ENCODE data around the gene RAVER1. TPM values are rescaled to one million over a fixed set of nuclear protein-coding genes. Genes with fewer than 3 reads are reported as not detected.
"Not testable (repeated sequence)": the region's sequence is repeated elsewhere in the genome, so short reads cannot be mapped to it uniquely, and the experiment has no call there.

The RAVER1 gene
- total RNA-seq, 1 experiment from 2014 or later, result 55.1 TPM

- peaks cover 1% of the 10 kb centered on the region; the same call in 1 of the 2 replicates for H3K36me3 ChIP-seq (ENCODE audit: control insufficient read depth, insufficient read depth, low read length)
- H3K9me3 Mint-ChIP-seq (ENCODE audit: unreplicated experiment), result no peaks in the 10 kb centered on the region
- intact Hi-C loops (cut with micrococcal nuclease; ENCODE audit: unreplicated experiment), result no loop called here
- peaks cover 8% of the 10 kb centered on the region for H3K4me1 Mint-ChIP-seq (ENCODE audit: low read depth, unreplicated experiment)
- CTCF ChIA-PET, result no interaction called here
- H3K36me3 Mint-ChIP-seq (ENCODE audit: insufficient read depth, unreplicated experiment), result peaks cover 29% of the 10 kb centered on the region
- no peaks in the 10 kb centered on the region for H3K27me3 ChIP-seq (replicated peaks; ENCODE audit: control insufficient read depth, insufficient read depth, low read length)
- TF ChIP-seq CTCF (IDR thresholded peaks at IDR 0.05; ENCODE audit: insufficient read depth in 1 of 2, low read depth in 1 of 2, low read length in 1 of 2, severe bottlenecking in 1 of 2, unreplicated experiment in 1 of 2), result no peak
- H3K4me3 ChIP-seq (ENCODE audit: low read depth, low read length), result no peak overlapping the region
- H3K27ac Mint-ChIP-seq (ENCODE audit: unreplicated experiment), result no peak overlapping the region
- no peaks in the 10 kb centered on the region for H3K9me3 ChIP-seq
- POLR2A ChIA-PET, result no interaction called here
- no peak for DNase-seq
- peaks cover 8% of the 10 kb centered on the region for H3K4me1 ChIP-seq
- no peak overlapping the region for H3K4me3 Mint-ChIP-seq (ENCODE audit: unreplicated experiment)
- no peaks in the 10 kb centered on the region for H3K27me3 Mint-ChIP-seq (ENCODE audit: insufficient read depth, unreplicated experiment)
- no TSS peak for BruUV-seq (replicated peaks)
Observed at GRCh38 chr19:10374931-10375330, 41.6 kb upstream of the RAVER1 start.

DNA sequence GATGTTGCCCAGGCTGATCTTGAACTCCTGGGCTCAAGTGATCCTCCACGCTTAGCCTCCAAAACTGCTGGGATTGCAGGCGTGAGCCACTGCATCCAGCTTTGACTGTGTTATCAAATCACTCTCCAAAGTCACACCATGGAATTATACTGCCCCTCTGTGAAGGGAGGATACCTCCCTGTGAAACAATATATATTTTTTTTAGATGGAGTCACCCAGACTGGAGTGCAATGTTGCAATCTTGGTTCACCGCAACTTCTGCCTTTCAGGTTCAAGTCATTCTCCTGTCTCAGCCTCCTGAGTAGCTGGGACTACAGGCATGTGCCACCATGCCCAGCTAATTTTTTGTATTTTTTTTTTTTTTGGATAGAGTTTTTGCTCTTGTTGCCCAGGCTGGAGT is 39.4 kb upstream of the RAVER1 start:
- Mint-ChIP-seq H3K4me1 (ENCODE audit: low read depth, unreplicated experiment) (no peaks in the 10 kb centered on the region), H3K36me3 (ENCODE audit: insufficient read depth, unreplicated experiment) (peaks cover 37% of the 10 kb centered on the region), H3K9me3 (ENCODE audit: unreplicated experiment) (no peaks in the 10 kb centered on the region), H3K27ac (ENCODE audit: unreplicated experiment) (no peak overlapping the region), H3K4me3 (ENCODE audit: unreplicated experiment) (no peak overlapping the region), H3K27me3 (ENCODE audit: insufficient read depth, unreplicated experiment) (no peaks in the 10 kb centered on the region)
- intact Hi-C loops (cut with micrococcal nuclease; ENCODE audit: unreplicated experiment), result no loop called here
- Histone ChIP-seq H3K9me3 (no peaks in the 10 kb centered on the region), H3K27me3 (replicated peaks; ENCODE audit: control insufficient read depth, insufficient read depth, low read length) (no peaks in the 10 kb centered on the region), H3K4me3 (ENCODE audit: low read depth, low read length) (no peak overlapping the region), H3K4me1 (no peaks in the 10 kb centered on the region), H3K36me3 (ENCODE audit: control insufficient read depth, insufficient read depth, low read length) (peaks cover 4% of the 10 kb centered on the region; the same call in 1 of the 2 replicates)
- BruUV-seq (replicated peaks), result no TSS peak
- ChIA-PET CTCF (interaction anchor here (0.9 kb wide), 1 partner anchor 16 kb away, joined by 3 read pairs; no protein-coding TSS in a partner anchor), POLR2A (no interaction called here)
- no peak for TF ChIP-seq CTCF (IDR thresholded peaks at IDR 0.05; ENCODE audit: insufficient read depth in 1 of 2, low read depth in 1 of 2, low read length in 1 of 2, severe bottlenecking in 1 of 2, unreplicated experiment in 1 of 2)
- DNase-seq, result no peak

- H3K36me3 ChIP-seq (ENCODE audit: control insufficient read depth, insufficient read depth, low read length), result peaks cover 4% of the 10 kb centered on the region
- DNase-seq, result no peak
- intact Hi-C loops (cut with micrococcal nuclease; ENCODE audit: unreplicated experiment), result no loop called here
- no peaks in the 10 kb centered on the region for H3K27me3 ChIP-seq (replicated peaks; ENCODE audit: control insufficient read depth, insufficient read depth, low read length)
- no peaks in the 10 kb centered on the region for H3K4me1 ChIP-seq
- Mint-ChIP-seq H3K4me3 (ENCODE audit: unreplicated experiment) (no peak overlapping the region), H3K27ac (ENCODE audit: unreplicated experiment) (no peak overlapping the region), H3K4me1 (ENCODE audit: low read depth, unreplicated experiment) (no peaks in the 10 kb centered on the region), H3K9me3 (ENCODE audit: unreplicated experiment) (no peaks in the 10 kb centered on the region), H3K36me3 (ENCODE audit: insufficient read depth, unreplicated experiment) (peaks cover 44% of the 10 kb centered on the region), H3K27me3 (ENCODE audit: insufficient read depth, unreplicated experiment) (no peaks in the 10 kb centered on the region)
- H3K9me3 ChIP-seq, result no peaks in the 10 kb centered on the region
- TF ChIP-seq CTCF (IDR thresholded peaks at IDR 0.05; ENCODE audit: insufficient read depth in 1 of 2, low read depth in 1 of 2, low read length in 1 of 2, severe bottlenecking in 1 of 2, unreplicated experiment in 1 of 2), result no peak
- H3K4me3 ChIP-seq (ENCODE audit: low read depth, low read length), result no peak overlapping the region
- CTCF ChIA-PET, result interaction anchor here (0.8 kb wide), 1 partner anchor 12 kb away, joined by 3 read pairs; the partner anchor contains the start of gene TYK2
- no TSS peak for BruUV-seq (replicated peaks)
- POLR2A ChIA-PET, result interaction anchor here (0.6 kb wide), 1 partner anchor 35 kb away, joined by 6 read pairs; no protein-coding TSS in a partner anchor
Observed at GRCh38 chr19:10368101-10368803, 34.9 kb upstream of the RAVER1 start.

- H3K27ac Mint-ChIP-seq (ENCODE audit: unreplicated experiment); H3K4me1 ChIP-seq; H3K4me1 Mint-ChIP-seq (ENCODE audit: low read depth, unreplicated experiment); BruUV-seq (replicated peaks); H3K9me3 ChIP-seq; H3K27me3 Mint-ChIP-seq (ENCODE audit: insufficient read depth, unreplicated experiment); POLR2A ChIA-PET; H3K4me3 ChIP-seq (ENCODE audit: low read depth, low read length); DNase-seq; H3K27me3 ChIP-seq (replicated peaks; ENCODE audit: control insufficient read depth, insufficient read depth, low read length); H3K9me3 Mint-ChIP-seq (ENCODE audit: unreplicated experiment); H3K4me3 Mint-ChIP-seq (ENCODE audit: unreplicated experiment); intact Hi-C loops (cut with micrococcal nuclease; ENCODE audit: unreplicated experiment); H3K36me3 ChIP-seq (ENCODE audit: control insufficient read depth, insufficient read depth, low read length): not testable (repeated sequence)
- CTCF ChIA-PET, result interaction anchor here (1.0 kb wide), 1 partner anchor 21 kb away, joined by 3 read pairs; no protein-coding TSS in a partner anchor
- H3K36me3 Mint-ChIP-seq (ENCODE audit: insufficient read depth, unreplicated experiment), result peaks cover 44% of the 10 kb centered on the region
Observed at GRCh38 chr19:10366950-10367512, 33.7 kb upstream of the RAVER1 start.

All from Caco-2 (cell line).